ENCODE results near the gene KIFBP. TPM values are rescaled to one million over a fixed set of nuclear protein-coding genes. Genes with fewer than 3 reads are reported as not detected.

The KIFBP gene
- total RNA-seq, 2 donors from 2014 or later = 22.1 to 28.6 TPM

DNA sequence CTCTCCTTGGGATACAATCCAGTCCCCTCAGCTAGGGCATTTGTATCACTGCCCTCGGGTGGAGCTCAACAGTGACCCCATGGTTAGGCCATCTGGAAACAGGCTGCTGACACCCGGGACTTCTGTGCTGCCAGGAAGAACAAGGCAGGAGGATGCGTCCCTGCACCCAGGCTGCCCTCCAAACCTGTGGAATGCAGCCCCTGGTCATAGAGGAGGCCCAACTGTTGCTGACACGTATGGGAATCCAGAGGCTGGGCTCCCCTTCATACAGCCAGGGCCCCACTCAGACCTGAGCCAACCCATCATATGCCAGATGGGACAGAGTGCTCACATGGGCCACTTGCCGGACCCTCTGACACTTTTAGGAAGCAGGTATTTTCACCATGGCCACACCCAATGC lies 53.8 kb downstream of the KIFBP start:
- no peaks in the 10 kb centered on the region for H3K4me1 ChIP-seq
- TF ChIP-seq, protein P1, sequence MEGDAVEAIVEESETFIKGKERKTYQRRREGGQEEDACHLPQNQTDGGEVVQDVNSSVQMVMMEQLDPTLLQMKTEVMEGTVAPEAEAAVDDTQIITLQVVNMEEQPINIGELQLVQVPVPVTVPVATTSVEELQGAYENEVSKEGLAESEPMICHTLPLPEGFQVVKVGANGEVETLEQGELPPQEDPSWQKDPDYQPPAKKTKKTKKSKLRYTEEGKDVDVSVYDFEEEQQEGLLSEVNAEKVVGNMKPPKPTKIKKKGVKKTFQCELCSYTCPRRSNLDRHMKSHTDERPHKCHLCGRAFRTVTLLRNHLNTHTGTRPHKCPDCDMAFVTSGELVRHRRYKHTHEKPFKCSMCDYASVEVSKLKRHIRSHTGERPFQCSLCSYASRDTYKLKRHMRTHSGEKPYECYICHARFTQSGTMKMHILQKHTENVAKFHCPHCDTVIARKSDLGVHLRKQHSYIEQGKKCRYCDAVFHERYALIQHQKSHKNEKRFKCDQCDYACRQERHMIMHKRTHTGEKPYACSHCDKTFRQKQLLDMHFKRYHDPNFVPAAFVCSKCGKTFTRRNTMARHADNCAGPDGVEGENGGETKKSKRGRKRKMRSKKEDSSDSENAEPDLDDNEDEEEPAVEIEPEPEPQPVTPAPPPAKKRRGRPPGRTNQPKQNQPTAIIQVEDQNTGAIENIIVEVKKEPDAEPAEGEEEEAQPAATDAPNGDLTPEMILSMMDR (IDR thresholded peaks at IDR 0.05) = no peak
- no peaks in the 10 kb centered on the region for H3K27me3 ChIP-seq
- no peaks in the 10 kb centered on the region for H3K36me3 ChIP-seq
- H3K27ac ChIP-seq = no peak overlapping the region
- no peak overlapping the region for H3K9ac ChIP-seq (ENCODE audit: low read depth in 2 of 2, low read length in 2 of 2)
- H3K4me3 ChIP-seq = no peak overlapping the region
- intact Hi-C loops (cut with DNase I) = no loop called here
- no peak for DNase-seq
- H3K9me3 ChIP-seq = no peaks in the 10 kb centered on the region

DNA sequence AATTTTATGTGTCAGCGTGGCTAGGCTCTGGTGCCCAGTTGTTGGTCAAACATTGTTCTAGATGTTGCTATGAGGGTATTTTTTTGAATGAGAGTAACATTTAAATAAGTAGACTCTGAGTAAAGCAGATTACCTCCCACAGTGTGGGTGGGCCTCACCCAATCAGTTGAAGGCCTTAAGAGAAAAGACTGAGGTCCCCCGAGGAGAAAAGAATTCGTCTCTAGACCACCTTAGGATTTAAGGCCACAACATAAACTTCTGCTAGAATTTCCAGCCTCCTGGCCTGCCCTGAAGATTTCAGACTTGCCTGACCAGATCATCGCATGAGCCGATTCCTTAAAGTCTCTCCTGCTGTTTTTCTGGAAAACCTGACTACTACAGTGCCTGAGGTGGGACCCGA lies 54.2 kb downstream of the KIFBP start:
- H3K9me3 ChIP-seq = no peaks in the 10 kb centered on the region
- H3K27ac ChIP-seq = no peak overlapping the region
- TF ChIP-seq, protein P1 (IDR thresholded peaks at IDR 0.05) = no peak
- no peaks in the 10 kb centered on the region for H3K4me1 ChIP-seq
- intact Hi-C loops (cut with DNase I) = no loop called here
- no peak overlapping the region for H3K9ac ChIP-seq (ENCODE audit: low read depth in 2 of 2, low read length in 2 of 2)
- DNase-seq = no peak
- H3K36me3 ChIP-seq = no peaks in the 10 kb centered on the region
- H3K4me3 ChIP-seq = no peak overlapping the region
- no peaks in the 10 kb centered on the region for H3K27me3 ChIP-seq

DNA sequence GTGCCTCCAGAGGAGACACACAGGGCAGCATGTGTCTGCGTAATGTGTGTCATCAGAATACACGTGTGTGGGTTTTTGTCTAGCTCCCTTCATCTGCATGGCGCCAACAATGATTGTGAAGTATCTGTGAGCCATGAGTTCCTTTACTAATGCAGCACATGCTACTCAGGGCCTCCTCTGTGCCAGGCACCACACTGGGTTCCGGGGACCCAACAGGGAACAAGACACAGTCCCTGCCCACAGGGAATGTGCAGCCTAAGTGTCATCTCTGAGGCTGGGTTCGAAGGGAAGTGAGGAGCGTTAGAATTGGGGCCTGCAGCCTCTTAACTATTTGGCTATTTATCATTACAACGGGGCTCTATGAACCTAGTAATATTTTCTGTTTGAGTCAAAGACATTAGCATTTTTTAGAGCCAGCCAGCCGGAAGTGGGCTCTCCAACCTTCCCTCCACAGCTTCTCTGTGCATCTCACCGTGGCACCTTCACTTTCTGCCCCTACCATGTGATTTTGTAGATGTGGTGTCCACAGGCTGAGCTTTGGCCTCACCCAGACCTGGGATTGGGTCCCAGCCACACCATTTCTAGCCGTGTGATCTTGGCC lies 55.4 kb downstream of the KIFBP start:
- TF ChIP-seq, protein P1 (IDR thresholded peaks at IDR 0.05) = no peak
- no peak for DNase-seq

DNA sequence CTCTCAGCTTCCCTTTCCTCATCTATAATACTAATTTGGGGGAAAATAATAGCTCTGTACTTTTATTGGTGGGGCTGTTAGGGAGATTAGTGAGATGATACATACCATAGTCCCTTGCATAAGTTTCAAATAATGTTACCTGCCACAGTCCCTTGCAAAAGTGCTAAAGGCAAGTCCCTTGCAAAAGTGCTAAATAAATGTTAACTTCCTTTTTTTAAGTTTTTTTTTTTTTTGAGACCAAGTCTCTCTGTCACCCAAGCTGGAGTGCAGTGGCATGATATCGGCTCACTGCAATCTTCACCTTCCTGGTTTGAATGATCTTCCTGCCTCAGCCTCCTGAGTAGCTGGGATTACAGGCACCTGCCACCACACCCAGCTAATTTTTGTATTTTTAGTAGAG lies 55.9 kb downstream of the KIFBP start:
- Histone ChIP-seq H3K9ac (ENCODE audit: low read depth in 2 of 2, low read length in 2 of 2) (no peak overlapping the region), H3K9me3 (no peaks in the 10 kb centered on the region), H3K27me3 (no peaks in the 10 kb centered on the region), H3K4me3 (no peak overlapping the region), H3K36me3 (no peaks in the 10 kb centered on the region), H3K27ac (peak overlapping the region; percentile 27), H3K4me1 (no peaks in the 10 kb centered on the region)
- no peak for DNase-seq
- TF ChIP-seq, protein P1 (IDR thresholded peaks at IDR 0.05) = no peak
- intact Hi-C loops (cut with DNase I) = no loop called here

More for the DNA sequence above, 55.4 kb downstream of the KIFBP start:
- H3K27me3 ChIP-seq = no peaks in the 10 kb centered on the region
- no peaks in the 10 kb centered on the region for H3K9me3 ChIP-seq
- intact Hi-C loops (cut with DNase I) = no loop called here
- peak overlapping the region in 1 of 2 donors; percentile 37 for H3K9ac ChIP-seq (ENCODE audit: low read depth in 2 of 2, low read length in 2 of 2)
- H3K4me3 ChIP-seq = no peak overlapping the region
- H3K27ac ChIP-seq = peak overlapping the region; percentile 27
- no peaks in the 10 kb centered on the region for H3K4me1 ChIP-seq
- H3K36me3 ChIP-seq = no peaks in the 10 kb centered on the region

DNA sequence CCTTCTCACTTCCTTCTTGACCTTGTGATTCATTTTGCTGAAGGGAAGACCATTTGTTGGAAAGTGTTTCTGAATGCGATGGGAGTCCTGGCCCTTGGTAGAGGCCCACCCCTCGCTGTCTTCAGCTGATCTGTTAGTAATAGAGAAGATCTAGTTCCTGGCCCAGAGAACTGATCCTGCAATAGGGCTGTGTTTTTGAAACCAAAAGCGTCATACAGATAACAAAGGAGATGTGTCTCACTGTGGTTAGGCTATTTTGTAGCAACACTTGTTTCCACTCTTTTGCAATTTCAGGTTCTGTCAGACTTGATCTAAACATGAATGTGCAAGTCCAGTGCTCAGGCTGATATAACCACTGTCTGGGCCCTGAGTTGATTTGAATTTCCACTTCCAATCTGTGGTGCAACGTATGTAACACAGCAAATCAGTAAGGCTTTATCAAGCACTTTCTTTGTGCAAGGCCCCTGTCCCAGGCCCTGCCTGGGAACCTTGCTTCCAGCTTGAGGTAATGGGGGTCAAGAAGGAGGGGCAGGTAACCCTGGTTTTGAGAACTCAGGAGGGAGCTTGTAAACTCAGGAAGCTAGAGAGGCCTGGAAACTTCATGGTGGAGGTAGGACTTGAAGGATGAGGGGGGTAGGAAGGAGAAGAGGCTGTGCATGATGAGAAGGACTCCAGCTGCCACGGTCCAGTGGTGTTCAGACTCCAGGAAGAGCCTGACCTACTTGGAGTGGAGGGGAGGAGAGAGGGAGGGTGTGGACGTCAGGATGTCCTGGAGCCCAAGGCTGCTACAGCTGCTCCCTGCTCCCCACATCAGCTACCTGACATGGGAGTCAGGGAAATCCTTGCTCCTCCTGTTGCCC lies 57.1 kb downstream of the KIFBP start:
- Histone ChIP-seq H3K9ac (ENCODE audit: low read depth in 2 of 2, low read length in 2 of 2) (peak overlapping the region in 1 of 2 donors; percentile 50), H3K27me3 (no peaks in the 10 kb centered on the region), H3K9me3 (no peaks in the 10 kb centered on the region), H3K4me1 (no peaks in the 10 kb centered on the region), H3K4me3 (no peak overlapping the region), H3K36me3 (no peaks in the 10 kb centered on the region), H3K27ac (peak overlapping the region; percentile 27)
- TF ChIP-seq, protein P1 (IDR thresholded peaks at IDR 0.05) = no peak
- DNase-seq = no peak
- intact Hi-C loops (cut with DNase I) = no loop called here
